ENCODE results near the gene FNDC10. TPM values are rescaled to one million over a fixed set of nuclear protein-coding genes. Genes with fewer than 3 reads are reported as not detected.

Gene FNDC10
- total and polyA plus RNA-seq, 9 of the 15 experiments (the other 6 are each of a cell fraction or from before 2014, with no cell fraction given) = 0.08 to 6.3 (median 1.6) TPM

DNA sequence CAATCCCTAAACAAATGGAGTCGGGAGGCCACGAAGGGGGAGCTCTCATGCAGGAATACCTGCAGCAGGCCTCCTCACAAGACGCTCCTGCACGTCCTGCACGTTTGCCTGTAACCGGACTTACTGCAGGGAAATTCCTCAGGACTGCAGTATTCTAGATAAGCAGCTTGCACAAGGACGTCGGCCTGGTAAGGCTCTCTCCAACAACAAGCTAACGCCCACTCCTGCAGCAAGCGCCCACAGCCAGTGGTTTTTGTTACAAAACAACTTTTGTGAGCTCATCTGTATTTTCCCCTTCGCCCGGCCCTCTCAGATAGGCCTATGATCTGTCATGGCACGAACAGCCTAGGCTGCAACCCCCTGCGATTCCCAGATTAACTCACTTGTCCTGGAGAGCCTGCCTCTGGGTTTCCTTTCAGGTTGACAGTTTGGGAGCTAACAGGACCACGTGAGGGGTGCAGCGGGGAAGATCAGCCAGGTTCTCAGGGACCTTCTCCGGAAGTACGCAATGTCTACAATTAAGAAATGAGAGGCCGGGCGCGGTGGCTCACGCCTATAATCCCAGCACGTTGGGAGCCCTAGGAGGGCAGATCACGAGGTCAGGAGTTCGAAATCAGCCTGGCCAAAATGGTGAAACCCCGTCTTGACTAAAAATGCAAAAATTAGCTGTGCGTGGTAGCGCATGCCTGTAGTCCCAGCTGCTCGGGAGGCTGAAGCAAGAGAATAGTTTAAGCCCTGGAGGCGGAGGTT is 14.4 kb upstream of the FNDC10 start (continued):
- TF ChIP-seq, protein P1, sequence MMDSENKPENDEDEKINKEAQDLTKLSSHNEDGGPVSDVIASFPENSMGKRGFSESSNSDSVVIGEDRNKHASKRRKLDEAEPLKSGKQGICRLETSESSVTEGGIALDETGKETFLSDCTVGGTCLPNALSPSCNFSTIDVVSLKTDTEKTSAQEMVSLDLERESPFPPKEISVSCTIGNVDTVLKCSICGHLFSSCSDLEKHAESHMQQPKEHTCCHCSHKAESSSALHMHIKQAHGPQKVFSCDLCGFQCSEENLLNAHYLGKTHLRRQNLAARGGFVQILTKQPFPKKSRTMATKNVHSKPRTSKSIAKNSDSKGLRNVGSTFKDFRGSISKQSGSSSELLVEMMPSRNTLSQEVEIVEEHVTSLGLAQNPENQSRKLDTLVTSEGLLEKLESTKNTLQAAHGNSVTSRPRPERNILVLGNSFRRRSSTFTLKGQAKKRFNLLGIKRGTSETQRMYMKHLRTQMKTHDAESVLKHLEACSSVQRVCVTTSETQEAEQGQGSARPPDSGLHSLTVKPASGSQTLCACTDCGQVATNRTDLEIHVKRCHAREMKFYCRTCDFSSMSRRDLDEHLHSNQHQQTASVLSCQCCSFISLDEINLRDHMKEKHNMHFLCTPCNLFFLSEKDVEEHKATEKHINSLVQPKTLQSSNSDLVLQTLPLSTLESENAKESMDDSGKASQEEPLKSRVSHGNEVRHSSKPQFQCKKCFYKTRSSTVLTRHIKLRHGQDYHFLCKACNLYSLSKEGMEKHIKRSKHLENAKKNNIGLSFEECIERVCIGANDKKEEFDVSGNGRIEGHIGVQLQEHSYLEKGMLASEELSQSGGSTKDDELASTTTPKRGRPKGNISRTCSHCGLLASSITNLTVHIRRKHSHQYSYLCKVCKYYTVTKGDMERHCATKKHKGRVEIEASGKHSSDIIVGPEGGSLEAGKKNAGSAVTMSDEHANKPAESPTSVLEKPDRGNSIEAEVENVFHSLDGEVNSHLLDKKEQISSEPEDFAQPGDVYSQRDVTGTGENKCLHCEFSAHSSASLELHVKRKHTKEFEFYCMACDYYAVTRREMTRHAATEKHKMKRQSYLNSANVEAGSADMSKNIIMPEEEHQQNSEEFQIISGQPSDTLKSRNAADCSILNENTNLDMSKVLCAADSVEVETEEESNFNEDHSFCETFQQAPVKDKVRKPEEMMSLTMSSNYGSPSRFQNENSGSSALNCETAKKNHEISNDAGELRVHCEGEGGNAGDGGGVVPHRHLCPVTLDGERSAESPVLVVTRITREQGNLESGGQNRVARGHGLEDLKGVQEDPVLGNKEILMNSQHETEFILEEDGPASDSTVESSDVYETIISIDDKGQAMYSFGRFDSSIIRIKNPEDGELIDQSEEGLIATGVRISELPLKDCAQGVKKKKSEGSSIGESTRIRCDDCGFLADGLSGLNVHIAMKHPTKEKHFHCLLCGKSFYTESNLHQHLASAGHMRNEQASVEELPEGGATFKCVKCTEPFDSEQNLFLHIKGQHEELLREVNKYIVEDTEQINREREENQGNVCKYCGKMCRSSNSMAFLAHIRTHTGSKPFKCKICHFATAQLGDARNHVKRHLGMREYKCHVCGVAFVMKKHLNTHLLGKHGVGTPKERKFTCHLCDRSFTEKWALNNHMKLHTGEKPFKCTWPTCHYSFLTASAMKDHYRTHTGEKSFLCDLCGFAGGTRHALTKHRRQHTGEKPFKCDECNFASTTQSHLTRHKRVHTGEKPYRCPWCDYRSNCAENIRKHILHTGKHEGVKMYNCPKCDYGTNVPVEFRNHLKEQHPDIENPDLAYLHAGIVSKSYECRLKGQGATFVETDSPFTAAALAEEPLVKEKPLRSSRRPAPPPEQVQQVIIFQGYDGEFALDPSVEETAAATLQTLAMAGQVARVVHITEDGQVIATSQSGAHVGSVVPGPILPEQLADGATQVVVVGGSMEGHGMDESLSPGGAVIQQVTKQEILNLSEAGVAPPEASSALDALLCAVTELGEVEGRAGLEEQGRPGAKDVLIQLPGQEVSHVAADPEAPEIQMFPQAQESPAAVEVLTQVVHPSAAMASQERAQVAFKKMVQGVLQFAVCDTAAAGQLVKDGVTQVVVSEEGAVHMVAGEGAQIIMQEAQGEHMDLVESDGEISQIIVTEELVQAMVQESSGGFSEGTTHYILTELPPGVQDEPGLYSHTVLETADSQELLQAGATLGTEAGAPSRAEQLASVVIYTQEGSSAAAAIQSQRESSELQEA (IDR thresholded peaks at IDR 0.05; ENCODE audit: low read depth) = no peak
- TF ChIP-seq TRIM25 (IDR thresholded peaks at IDR 0.05; ENCODE audit: borderline replicate concordance) (0 out of 2 replicates have a peak, but pooled peaks have one; percentile 81), CREM (IDR thresholded peaks at IDR 0.05; ENCODE audit: low read depth) (peak; percentile 56), TFAP4 (CRISPR knock-in tag; IDR thresholded peaks at IDR 0.05; ENCODE audit: borderline replicate concordance) (peak; percentile 50; the same call in 1 of the 2 replicates), SMARCA5 (IDR thresholded peaks at IDR 0.05) (0 out of 2 replicates have a peak, but pooled peaks have one; percentile 79), ETS2 (tag; IDR thresholded peaks at IDR 0.05; ENCODE audit: borderline replicate concordance, poor library complexity, severe bottlenecking) (no peak), ZBTB12 (CRISPR knock-in tag; IDR thresholded peaks at IDR 0.05) (no peak), RBFOX2 (IDR thresholded peaks at IDR 0.05; ENCODE audit: low read depth, low read length) (no peak), TAL1 (IDR thresholded peaks at IDR 0.05) (peak; percentile 25; the same call in 1 of the 2 replicates)
- TF ChIP-seq, protein P2, sequence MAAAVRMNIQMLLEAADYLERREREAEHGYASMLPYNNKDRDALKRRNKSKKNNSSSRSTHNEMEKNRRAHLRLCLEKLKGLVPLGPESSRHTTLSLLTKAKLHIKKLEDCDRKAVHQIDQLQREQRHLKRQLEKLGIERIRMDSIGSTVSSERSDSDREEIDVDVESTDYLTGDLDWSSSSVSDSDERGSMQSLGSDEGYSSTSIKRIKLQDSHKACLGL (CRISPR knock-in tag; IDR thresholded peaks at IDR 0.05; ENCODE audit: borderline replicate concordance, poor library complexity, severe bottlenecking) = no peak
- TF ChIP-seq, protein P3, sequence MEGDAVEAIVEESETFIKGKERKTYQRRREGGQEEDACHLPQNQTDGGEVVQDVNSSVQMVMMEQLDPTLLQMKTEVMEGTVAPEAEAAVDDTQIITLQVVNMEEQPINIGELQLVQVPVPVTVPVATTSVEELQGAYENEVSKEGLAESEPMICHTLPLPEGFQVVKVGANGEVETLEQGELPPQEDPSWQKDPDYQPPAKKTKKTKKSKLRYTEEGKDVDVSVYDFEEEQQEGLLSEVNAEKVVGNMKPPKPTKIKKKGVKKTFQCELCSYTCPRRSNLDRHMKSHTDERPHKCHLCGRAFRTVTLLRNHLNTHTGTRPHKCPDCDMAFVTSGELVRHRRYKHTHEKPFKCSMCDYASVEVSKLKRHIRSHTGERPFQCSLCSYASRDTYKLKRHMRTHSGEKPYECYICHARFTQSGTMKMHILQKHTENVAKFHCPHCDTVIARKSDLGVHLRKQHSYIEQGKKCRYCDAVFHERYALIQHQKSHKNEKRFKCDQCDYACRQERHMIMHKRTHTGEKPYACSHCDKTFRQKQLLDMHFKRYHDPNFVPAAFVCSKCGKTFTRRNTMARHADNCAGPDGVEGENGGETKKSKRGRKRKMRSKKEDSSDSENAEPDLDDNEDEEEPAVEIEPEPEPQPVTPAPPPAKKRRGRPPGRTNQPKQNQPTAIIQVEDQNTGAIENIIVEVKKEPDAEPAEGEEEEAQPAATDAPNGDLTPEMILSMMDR (IDR thresholded peaks at IDR 0.05 in 2 of 3, conservative IDR thresholded peaks at IDR 0.05 in 1 of 3; ENCODE audit: insufficient read depth in 2 of 3, low read depth in 1 of 3, low read length in 3 of 3) = no peak; a peak in 1 of 6 replicates

All from K562 (cell line).